Ishikawa (cell line): Measurements from ENCODE around the gene BSDC1.

Experiments
- CEBPB ChIP-seq: IDR thresholded peaks from 2 replicates; pipeline ENCODE4 v1.6.1; 2012
- EP300 ChIP-seq: IDR thresholded peaks from 2 replicates; pipeline ENCODE4 v1.6.1; 2012; ENCODE audit warnings: borderline replicate concordance
- FOXM1 ChIP-seq: IDR thresholded peaks from 2 replicates; pipeline ENCODE4 v1.6.1; 2012; ENCODE audit warnings: low read depth, borderline replicate concordance
- MAX ChIP-seq: IDR thresholded peaks from 2 replicates; pipeline ENCODE4 v1.6.1; 2012
- RAD21 ChIP-seq: IDR thresholded peaks from 2 replicates; pipeline ENCODE4 v1.6.1; 2012; ENCODE audit warnings: low read depth
- TAF1 ChIP-seq: IDR thresholded peaks from 2 replicates; pipeline ENCODE4 v1.6.1; 2012; ENCODE audit warnings: low read depth, mild to moderate bottlenecking
- ZBTB7A ChIP-seq: IDR thresholded peaks from 2 replicates; pipeline ENCODE4 v1.6.1; 2012; ENCODE audit warnings: low read depth

- TF ChIP-seq RAD21 (no peak), TAF1 (no peak), CEBPB (no peak), ZBTB7A (no peak; the same call in 1 of the 2 replicates), EP300 (no peak), FOXM1 (no peak), MAX (no peak)
Measured at GRCh38 chr1:32335535-32335789, 58.8 kb downstream of the BSDC1 start.
